GM23338 (cell line): ENCODE data around the gene MICAL3.

Experiments
- CREB1 ChIP-seq: fragments of 250-450 bp; sonication (Bioruptor Pico); IDR thresholded peaks from 2 replicates; pipeline ENCODE4 v1.5.0; 2020; ENCODE audit warnings: low read depth, mild to moderate bottlenecking, moderate library complexity
- EZH2 ChIP-seq: fragments of 200-600 bp; sonication (generic); IDR thresholded peaks from one replicate; pipeline ENCODE4 v1.8.0; 2017; ENCODE audit warnings: antibody characterized with exemption, mild to moderate bottlenecking, low read depth; ENCODE audit not compliant: unreplicated experiment
- EZH2phosphoT487 ChIP-seq: fragments of 200-600 bp; sonication (generic); IDR thresholded peaks from one replicate; pipeline ENCODE4 v1.8.1; 2018; ENCODE audit warnings: antibody characterized with exemption; ENCODE audit not compliant: unreplicated experiment
- JUNB ChIP-seq: IDR thresholded peaks from one replicate; pipeline ENCODE4 v1.6.1; 2016; ENCODE audit warnings: antibody characterized with exemption; ENCODE audit not compliant: unreplicated experiment
- NANOG ChIP-seq: IDR thresholded peaks from 2 replicates; pipeline ENCODE4 v1.6.1; 2016; ENCODE audit warnings: antibody characterized with exemption, borderline replicate concordance
- POLR2AphosphoS5 ChIP-seq: IDR thresholded peaks from 2 replicates; pipeline ENCODE4 v1.6.1; 2016; ENCODE audit warnings: antibody characterized with exemption, low read depth
- STAT1 ChIP-seq: IDR thresholded peaks from one replicate; pipeline ENCODE4 v1.6.1; 2016; ENCODE audit warnings: antibody characterized with exemption; ENCODE audit not compliant: unreplicated experiment
- ZNF114 ChIP-seq: fragments of 250-450 bp; sonication (Bioruptor Pico); IDR thresholded peaks from 2 replicates; pipeline ENCODE4 v1.5.0; 2020; ENCODE audit warnings: mild to moderate bottlenecking, moderate library complexity
- ZNF331 ChIP-seq: fragments of 250-450 bp; sonication (Bioruptor Pico); IDR thresholded peaks from 2 replicates; pipeline ENCODE4 v1.5.0; 2020; ENCODE audit warnings: low read depth, mild to moderate bottlenecking, moderate library complexity
- TF ChIP-seq, protein P1 (sequence below), 2 experiments: fragments of 200-600 bp in 1 of 2; sonication (generic) in 1 of 2; conservative IDR thresholded peaks; 2 replicates each; pipeline versions ENCODE4 v1.5.1 to v1.6.1; 2016 to 2017; ENCODE audit warnings: antibody characterized with exemption in 2 of 2, low read depth in 2 of 2, mild to moderate bottlenecking in 2 of 2, moderate library complexity in 1 of 2
- TF ChIP-seq, protein P2 (sequence below): IDR thresholded peaks from one replicate; pipeline ENCODE4 v1.6.1; 2018; ENCODE audit warnings: antibody characterized with exemption; ENCODE audit not compliant: unreplicated experiment
- TF ChIP-seq, protein P3 (sequence below): IDR thresholded peaks from 2 replicates; pipeline ENCODE4 v1.6.1; 2016; ENCODE audit warnings: antibody characterized with exemption

- TF ChIP-seq, protein P1, sequence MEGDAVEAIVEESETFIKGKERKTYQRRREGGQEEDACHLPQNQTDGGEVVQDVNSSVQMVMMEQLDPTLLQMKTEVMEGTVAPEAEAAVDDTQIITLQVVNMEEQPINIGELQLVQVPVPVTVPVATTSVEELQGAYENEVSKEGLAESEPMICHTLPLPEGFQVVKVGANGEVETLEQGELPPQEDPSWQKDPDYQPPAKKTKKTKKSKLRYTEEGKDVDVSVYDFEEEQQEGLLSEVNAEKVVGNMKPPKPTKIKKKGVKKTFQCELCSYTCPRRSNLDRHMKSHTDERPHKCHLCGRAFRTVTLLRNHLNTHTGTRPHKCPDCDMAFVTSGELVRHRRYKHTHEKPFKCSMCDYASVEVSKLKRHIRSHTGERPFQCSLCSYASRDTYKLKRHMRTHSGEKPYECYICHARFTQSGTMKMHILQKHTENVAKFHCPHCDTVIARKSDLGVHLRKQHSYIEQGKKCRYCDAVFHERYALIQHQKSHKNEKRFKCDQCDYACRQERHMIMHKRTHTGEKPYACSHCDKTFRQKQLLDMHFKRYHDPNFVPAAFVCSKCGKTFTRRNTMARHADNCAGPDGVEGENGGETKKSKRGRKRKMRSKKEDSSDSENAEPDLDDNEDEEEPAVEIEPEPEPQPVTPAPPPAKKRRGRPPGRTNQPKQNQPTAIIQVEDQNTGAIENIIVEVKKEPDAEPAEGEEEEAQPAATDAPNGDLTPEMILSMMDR (conservative IDR thresholded peaks at IDR 0.05; ENCODE audit: low read depth in 2 of 2): no peak
- TF ChIP-seq, protein P2, sequence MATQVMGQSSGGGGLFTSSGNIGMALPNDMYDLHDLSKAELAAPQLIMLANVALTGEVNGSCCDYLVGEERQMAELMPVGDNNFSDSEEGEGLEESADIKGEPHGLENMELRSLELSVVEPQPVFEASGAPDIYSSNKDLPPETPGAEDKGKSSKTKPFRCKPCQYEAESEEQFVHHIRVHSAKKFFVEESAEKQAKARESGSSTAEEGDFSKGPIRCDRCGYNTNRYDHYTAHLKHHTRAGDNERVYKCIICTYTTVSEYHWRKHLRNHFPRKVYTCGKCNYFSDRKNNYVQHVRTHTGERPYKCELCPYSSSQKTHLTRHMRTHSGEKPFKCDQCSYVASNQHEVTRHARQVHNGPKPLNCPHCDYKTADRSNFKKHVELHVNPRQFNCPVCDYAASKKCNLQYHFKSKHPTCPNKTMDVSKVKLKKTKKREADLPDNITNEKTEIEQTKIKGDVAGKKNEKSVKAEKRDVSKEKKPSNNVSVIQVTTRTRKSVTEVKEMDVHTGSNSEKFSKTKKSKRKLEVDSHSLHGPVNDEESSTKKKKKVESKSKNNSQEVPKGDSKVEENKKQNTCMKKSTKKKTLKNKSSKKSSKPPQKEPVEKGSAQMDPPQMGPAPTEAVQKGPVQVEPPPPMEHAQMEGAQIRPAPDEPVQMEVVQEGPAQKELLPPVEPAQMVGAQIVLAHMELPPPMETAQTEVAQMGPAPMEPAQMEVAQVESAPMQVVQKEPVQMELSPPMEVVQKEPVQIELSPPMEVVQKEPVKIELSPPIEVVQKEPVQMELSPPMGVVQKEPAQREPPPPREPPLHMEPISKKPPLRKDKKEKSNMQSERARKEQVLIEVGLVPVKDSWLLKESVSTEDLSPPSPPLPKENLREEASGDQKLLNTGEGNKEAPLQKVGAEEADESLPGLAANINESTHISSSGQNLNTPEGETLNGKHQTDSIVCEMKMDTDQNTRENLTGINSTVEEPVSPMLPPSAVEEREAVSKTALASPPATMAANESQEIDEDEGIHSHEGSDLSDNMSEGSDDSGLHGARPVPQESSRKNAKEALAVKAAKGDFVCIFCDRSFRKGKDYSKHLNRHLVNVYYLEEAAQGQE: no peak
- no peak for TF ChIP-seq ZNF114 (CRISPR knock-in tag)
- TF ChIP-seq EZH2phosphoT487: no peak
- no peak for TF ChIP-seq EZH2
- TF ChIP-seq POLR2AphosphoS5: no peak
- TF ChIP-seq, protein P3, sequence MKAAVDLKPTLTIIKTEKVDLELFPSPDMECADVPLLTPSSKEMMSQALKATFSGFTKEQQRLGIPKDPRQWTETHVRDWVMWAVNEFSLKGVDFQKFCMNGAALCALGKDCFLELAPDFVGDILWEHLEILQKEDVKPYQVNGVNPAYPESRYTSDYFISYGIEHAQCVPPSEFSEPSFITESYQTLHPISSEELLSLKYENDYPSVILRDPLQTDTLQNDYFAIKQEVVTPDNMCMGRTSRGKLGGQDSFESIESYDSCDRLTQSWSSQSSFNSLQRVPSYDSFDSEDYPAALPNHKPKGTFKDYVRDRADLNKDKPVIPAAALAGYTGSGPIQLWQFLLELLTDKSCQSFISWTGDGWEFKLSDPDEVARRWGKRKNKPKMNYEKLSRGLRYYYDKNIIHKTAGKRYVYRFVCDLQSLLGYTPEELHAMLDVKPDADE: no peak
- TF ChIP-seq CREB1 (CRISPR knock-in tag): no peak
- no peak for TF ChIP-seq JUNB
- TF ChIP-seq NANOG: no peak
- no peak for TF ChIP-seq ZNF331 (CRISPR knock-in tag)
- TF ChIP-seq STAT1: no peak
Observed at GRCh38 chr22:18071968-18072310, 47.6 kb upstream of the MICAL3 start.
